IPS DF 19.7 (cell line): ENCODE measurements around the gene C16orf87.
"Not testable (repeated sequence)": the region's sequence is repeated elsewhere in the genome, so short reads cannot be mapped to it uniquely, and the experiment has no call there.

Source experiments
- DNase-seq: peaks from one replicate; pipeline ENCODE4 v3.0.0-alpha.2; 2013; ENCODE audit warnings: low read depth, low spot score

Gene C16orf87

GRCh38 chr16:46800494-46800893 is 30.5 kb downstream of the C16orf87 start:
- no peak for DNase-seq

- DNase-seq, result no peak
These were observed 33.5 kb downstream of the C16orf87 start for GRCh38 chr16:46797501-46797900.

- DNase-seq, result no peak
These were observed 34.2 kb downstream of the C16orf87 start for GRCh38 chr16:46796764-46797269.

- no peak for DNase-seq
These were observed 37.1 kb downstream of the C16orf87 start for GRCh38 chr16:46793841-46794240.

- no peak for DNase-seq
These were observed 40.2 kb downstream of the C16orf87 start for GRCh38 chr16:46790599-46791270.

GRCh38 chr16:46789499-46790414 is 41.2 kb downstream of the C16orf87 start:
- DNase-seq, result peak; percentile 33

- DNase-seq, result no peak
These were observed 42.0 kb downstream of the C16orf87 start for GRCh38 chr16:46788891-46789474.

GRCh38 chr16:46787909-46788308 is 43.1 kb downstream of the C16orf87 start:
- no peak for DNase-seq

- DNase-seq, result no peak
These were observed 45.7 kb downstream of the C16orf87 start for GRCh38 chr16:46785076-46785845.

GRCh38 chr16:46784569-46784968 is 46.4 kb downstream of the C16orf87 start:
- DNase-seq, result not testable (repeated sequence)

- no peak for DNase-seq
These were observed 47.2 kb downstream of the C16orf87 start for GRCh38 chr16:46783800-46784199.

- no peak for DNase-seq
These were observed 48.7 kb downstream of the C16orf87 start for GRCh38 chr16:46782320-46782719.

- no peak for DNase-seq
These were observed 53.2 kb downstream of the C16orf87 start for GRCh38 chr16:46777804-46778203.

GRCh38 chr16:46775214-46775613 is 55.8 kb downstream of the C16orf87 start:
- DNase-seq, result no peak

GRCh38 chr16:46774743-46775177 is 56.2 kb downstream of the C16orf87 start:
- DNase-seq, result no peak

- no peak for DNase-seq
These were observed 58.5 kb downstream of the C16orf87 start for GRCh38 chr16:46772463-46772862.

GRCh38 chr16:46768809-46769208 is 62.2 kb downstream of the C16orf87 start:
- no peak for DNase-seq

GRCh38 chr16:46765050-46765449 is 65.9 kb downstream of the C16orf87 start:
- DNase-seq, result no peak

- DNase-seq, result no peak
These were observed 67.8 kb downstream of the C16orf87 start for GRCh38 chr16:46763147-46763546.

GRCh38 chr16:46762583-46762982 is 68.4 kb downstream of the C16orf87 start:
- no peak for DNase-seq

GRCh38 chr16:46759309-46759708 is 71.7 kb downstream of the C16orf87 start:
- no peak for DNase-seq
